HG03571 (cell line): ENCODE data around the gene VASN.
"Not testable (repeated sequence)": the region's sequence is repeated elsewhere in the genome, so short reads cannot be mapped to it uniquely, and the experiment has no call there.

Experiments used
- ATAC-seq: cut with Tn5 transposase; IDR thresholded peaks from one replicate; pipeline ENCODE4 v1.9.1; 2021; ENCODE audit not compliant: unreplicated experiment

VASN gene

DNA sequence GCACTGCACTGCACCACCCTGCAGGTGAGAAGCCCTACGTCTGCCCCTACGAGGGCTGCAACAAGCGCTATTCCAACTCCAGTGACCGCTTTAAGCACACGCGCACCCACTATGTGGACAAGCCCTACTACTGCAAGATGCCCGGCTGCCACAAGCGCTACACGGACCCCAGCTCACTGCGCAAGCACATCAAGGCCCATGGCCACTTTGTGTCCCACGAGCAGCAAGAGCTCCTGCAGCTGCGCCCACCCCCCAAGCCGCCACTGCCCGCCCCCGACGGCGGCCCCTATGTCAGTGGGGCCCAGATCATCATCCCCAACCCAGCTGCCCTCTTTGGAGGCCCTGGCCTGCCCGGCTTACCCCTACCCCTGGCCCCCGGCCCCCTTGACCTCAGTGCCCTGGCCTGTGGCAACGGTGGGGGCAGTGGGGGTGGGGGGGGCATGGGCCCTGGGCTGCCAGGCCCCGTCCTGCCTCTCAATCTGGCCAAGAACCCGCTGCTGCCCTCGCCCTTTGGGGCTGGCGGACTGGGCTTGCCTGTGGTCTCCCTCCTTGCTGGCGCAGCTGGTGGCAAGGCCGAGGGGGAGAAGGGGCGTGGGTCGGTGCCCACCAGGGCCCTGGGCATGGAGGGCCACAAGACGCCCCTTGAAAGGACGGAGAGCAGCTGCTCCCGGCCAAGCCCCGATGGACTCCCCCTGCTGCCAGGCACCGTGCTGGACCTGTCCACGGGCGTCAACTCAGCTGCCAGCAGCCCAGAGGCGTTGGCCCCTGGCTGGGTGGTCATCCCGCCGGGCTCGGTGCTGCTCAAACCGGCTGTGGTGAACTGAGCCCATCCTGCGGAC is 34.7 kb upstream of the VASN start:
- no peak for ATAC-seq

DNA sequence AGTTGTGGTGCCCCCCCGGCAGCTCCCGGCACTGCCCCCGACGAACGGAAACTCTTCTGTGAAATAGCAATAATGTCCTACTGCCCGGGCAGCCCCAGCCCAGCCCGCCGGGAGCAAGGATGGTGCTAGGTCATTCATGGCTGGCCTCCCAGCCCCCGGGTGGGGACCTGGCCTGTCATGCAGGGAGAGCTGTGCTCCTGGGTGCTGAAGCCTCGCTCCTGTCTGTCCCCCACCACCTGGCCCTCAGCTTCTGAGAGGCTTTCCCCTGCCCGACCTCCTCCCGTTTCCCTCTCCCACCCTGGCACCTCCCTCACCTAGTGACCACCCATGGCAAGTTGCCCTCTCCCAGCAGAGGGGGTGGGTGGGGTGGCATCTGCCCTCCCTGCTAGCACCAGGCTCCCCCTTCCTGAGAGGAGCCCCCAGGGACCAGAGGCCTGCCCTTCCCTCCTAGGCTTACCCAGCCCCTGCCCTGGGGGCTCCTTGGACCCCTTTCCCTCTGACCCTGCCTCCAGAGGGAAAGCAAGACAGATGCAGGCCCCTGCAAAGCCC is 34.0 kb upstream of the VASN start:
- ATAC-seq: no peak

DNA sequence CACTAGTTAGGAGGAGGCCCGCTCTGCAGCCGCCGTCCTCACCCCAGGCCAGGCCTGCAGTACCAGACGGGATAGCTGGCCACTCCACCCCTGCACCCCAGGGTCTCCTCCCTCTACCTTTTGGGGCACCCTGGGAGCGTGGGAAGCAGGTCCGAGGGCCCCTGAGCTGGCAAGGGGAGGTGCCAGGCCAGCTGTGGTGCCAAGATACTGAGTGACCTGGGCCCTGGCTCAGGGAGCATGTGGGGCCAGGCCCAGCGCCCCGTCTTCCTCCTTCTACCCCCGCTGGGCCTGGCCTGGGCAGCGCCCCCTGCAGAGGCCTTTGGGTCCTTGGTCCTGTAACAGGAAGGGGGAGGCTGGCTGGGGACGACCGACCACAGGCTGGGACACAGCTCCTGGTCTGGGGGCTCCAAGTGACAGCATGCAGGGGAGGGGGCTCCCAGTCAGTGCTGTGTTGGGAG is 33.5 kb upstream of the VASN start:
- ATAC-seq: no peak

DNA sequence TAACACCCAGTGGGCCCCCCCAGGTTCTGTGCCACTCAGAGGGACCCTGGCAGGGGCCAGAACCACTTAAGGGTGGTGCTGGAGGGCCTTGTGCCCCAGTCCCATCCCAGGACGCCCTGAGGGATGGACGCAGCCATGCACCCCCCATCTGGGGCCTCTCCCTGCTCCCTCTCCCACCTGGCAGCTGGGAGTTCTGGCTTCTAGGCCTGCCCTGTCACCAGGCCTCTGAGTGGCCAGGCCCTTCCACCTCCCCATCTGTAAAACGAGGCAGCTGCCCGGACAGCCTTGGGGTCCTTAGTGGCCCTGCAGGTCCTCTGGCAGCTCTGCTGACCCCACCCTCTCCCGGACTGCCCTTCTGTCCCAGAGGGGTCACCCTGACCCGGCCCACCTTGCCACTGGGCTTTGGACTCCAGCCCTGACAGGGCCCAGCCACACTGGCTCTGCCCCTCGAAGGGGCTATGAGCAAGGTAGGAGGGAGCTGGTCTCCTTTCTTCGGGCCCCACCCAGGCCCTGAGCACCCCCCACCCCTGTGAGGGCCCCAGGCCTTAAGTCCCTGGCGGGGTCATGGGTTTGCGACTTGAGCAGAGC is 32.8 kb upstream of the VASN start:
- ATAC-seq: no peak

DNA sequence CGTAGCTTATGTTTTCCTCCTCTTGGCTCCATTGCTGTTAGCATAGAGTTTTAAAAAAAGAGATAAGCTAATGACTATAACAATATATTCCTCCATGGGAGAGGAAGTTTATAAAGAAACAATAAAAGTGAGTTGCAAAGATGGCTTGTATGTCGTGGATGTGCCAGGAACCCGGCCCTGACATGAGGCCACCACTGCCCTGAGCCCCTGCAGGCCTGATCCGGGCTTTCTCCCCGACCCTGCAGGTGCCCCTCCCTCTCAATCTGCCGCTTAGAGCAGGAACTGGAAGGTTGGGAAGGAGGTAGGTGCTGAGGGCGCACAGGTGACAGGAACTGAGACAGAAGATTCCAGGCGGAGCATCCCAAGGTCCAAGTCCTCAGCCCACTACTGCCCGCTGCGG is 32.2 kb upstream of the VASN start:
- no peak for ATAC-seq

DNA sequence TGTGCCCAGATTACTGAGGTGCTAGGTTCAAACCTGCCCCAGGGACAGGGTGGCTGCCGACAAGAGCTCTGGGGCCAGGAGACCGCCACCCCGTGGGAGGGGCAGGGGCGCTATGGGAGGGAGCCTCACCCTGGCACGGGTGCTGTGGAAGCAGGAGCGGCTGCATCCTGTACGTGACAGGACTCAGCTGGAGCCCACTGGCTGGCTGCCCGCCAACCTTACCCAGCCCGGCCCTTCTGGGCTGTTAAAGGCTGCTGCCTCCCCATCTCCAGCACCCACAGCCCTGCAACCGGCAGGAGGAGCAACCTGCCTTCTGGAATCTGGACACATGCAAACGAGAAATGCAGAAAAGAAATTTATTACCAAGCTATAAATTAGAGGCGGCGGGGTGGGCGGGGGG is 31.7 kb upstream of the VASN start:
- ATAC-seq: no peak

DNA sequence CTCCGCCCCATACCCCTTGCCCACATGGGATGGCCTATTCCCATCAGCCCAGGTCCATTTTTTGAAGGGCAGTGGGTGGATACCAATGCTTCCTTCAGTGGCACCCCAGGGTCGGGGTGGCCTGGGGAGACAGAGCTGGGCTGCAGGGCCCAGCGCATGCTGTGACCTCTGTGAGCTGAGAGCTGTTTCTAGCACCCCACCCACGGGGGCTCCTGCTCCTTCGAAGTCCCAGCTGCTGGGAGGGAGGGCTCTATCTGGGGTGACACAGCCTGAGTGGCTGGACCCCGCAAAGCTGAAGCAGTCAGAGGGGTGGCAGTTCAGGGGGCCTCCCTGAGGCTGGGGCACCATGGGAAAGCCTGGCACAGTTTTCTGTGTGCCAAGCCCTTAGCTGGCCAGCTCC is 31.2 kb upstream of the VASN start:
- ATAC-seq: no peak

DNA sequence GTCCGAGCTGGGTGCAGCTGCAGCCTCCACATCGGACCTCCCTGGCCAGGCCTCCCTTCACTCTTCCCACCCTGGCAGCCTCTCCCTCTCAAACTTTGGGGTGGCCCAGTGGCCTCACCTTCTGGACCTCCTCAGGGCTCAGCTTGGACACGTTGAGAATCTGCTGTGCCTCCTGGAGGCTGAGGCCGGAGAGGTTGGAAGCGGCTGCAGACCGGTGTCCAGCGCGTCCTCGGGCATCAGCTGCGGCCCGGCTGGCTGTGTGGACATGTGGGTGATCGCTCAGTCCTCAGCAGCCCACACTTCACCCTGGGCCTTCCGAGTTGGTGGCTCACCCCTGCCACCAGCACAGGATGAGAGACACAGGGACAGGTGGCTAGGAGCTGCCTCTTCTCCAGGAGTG is 30.4 kb upstream of the VASN start:
- ATAC-seq: no peak

DNA sequence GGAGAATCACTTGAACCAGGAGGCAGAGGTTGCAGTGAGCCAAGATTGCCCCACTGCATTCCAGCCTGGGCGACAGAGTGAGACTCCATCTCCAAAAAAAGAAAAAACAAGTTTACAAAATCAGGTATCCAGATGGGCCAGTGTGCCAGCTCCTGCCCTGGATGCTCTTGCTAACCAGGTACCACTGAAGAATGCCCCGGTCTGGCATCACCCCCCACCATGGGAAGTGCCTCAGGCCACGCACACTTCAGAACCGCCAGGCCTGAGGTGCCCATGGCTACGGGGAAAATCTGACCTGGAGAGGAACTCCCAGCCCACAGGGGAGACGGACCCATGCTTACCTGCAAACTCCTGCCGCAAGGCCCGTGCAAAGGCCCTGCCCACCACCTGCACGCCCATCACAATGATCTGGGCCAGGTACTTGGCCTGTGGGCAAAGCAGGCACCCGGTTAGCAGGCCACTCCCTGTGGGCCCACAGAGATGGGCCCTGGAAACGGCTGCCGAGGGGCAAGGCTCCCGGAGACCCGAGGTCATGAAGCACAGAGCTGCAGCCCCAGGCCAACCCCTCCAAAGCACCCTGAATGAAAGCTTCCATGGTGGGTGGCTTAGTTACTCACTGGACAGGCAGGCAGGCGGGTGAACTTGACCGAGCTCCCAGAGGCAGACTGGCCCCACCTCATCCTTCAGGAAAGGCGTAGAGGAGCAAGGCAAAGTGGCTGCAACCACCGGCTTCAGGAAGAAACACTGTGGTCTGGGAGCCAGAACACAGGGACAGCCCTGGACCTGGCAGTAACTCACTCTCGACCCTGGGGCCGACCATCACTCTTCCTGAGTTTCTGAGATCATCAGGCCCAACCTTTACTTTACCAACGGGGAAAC is 28.5 kb upstream of the VASN start:
- ATAC-seq: no peak

DNA sequence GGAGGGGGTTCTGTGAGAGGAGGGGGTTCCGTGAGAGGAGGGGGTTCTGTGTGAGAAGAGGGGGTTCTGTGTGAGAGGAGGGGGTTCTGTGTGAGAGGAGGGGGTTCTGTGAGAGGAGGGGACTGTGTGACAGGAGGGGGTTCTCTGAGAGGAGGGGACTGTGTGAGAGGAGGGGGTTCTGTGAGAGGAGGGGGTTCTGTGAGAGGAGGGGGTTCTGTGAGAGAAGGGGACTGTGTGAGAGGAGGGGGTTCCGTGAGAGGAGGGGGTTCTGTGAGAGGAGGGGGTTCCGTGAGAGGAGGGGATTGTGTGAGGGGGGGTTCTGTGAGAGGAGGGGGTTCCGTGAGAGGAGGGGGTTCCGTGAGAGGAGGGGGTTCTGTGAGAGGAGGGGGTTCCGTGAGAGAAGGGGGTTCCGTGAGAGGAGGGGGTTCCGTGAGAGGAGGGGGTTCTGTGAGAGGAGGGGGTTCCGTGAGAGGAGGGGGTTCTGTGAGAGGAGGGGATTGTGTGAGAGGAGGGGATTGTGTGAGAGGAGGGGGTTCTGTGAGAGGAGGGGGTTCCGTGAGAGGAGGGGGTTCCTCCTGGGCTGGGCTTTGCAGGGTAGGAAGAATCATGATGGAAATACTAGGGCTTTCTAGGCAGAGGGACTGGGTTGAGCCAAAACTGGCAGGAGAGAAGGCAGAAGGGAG is 27.2 kb upstream of the VASN start:
- not testable (repeated sequence) for ATAC-seq

DNA sequence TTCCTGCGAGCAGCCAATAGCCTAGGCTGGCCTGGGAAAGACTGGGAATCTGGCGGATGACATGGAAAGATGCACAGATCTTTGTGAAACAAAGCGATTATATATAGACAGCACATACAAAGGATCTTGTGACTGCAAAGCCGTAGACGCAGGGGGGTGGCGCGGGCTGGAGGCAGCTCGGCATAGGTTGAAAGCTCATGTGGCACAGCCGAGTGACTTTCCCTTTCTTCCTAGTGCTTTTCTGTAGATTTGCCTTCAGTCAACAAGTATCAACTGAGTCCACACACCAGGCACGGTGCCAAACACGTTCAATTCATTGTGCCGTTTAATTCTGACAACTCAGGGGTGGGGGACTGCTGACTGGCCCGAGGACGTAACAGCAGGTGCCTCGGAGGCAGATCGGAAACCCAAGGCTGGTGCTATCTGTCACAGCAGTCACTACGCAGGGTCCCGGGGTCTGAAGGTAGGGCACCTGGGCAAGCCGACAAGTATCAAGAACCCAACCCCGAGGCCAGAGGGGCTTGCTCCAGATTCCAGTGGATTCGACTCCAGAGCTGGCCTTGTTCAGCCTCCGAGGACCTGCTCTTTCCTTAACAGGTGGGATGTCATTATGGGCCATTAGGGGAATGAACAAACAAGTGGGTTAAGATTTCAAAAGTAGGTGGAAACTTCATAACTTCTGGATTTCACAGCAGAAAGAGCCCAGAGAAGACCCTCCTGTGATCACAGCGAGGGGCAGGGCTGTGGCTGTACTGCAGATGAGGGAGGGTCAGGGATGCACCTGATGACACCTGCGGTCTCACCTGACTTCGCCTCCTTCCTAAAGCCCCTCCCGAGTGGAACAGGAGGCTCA is 26.4 kb upstream of the VASN start:
- ATAC-seq: no peak

DNA sequence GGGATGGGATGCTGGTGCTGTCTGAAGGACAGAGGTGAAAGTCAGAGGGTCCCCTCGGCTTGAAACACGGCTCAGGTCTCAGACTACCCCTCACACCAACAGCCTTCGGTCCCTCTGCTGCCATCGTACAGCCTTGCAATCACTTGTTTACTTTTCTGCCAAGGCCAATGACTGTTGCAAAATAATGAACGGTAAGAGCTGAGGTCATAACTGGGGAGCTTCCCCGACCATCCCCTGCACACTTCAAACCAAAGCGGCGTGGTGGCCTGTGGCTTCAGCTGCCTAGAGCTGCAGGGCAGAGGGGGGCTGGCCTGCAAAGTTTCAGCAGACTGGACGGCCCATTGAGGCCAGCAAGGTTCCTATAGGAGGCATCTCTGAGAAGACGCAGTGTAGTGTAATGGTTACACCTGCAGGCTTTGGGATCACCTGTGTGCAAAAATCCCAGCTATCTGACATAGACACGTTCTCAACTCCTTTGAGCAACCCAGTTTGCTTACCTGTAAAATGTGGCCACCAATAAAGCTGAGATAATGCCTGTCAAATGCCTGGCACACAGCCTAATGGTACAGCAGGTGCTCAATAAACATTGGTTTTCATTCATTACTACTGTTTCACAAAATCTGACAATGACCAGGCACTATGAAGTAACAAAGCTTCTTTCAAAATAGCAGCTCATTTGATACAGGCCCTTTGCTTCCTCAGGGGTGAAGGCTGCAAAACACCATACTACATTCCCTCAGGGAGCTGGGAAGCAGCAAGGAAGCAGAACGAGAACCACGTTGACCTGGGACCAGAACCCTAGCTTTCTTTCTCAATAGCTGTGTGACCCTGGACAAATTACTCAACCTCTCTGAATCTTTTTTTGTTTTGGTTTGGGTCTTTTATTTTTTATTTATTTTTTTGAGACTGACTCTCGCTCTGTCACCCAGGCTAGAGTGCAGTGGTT is 25.5 kb upstream of the VASN start:
- ATAC-seq: no peak

DNA sequence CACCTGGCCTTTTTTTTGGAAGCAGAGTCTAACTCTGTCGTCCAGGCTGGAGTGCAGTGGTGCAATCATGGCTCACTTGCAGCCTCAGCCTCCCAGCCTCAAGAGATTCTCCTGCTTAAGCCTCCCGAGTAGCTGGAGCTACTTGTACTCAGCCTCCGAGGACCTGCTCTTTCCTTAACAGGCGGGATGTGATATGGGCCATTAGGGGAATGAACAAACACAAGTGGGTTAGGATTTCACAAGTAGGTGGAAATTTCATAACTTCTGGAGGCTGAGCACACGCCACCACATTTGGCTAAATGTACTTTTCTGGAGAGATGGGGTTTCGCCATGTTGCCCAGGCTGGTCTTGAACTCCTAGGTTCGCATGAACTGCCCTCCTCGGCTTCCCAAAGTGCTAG is 24.6 kb upstream of the VASN start:
- ATAC-seq: no peak

DNA sequence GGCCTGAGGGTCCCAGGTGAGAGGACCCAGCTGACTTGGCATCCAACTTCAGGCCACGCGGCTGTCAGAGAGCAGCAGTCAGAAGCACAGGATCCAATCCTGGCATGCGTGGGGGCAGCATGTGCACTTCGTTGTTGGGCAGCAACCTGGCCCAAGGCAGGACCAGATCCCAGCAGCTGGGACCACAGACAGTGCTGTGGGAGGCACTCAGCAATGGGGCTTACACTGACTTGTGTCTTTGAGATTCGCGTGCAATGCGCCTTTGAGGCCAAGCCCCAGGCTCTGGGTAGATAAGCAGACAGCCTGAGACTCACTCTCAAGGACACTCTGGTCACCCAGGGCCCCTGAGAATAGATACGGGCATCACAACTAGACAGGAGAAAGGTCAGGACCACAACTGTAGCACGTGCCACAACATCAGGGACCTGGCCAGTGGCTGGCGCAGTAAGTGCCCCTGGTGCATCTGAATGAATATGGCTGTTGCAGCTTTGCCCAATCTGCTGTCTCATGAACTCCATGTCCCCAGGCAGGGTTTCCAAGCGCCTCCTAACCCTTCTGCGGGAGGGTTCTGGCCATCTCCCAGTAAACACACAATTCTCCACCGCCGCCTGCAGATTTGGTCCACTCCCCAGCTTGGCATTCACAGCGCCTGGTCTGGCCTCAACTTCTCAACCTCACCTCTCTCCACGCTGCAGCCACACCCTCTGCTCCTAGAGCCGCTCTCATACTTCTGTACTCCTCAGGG is 23.7 kb upstream of the VASN start:
- ATAC-seq: no peak

DNA sequence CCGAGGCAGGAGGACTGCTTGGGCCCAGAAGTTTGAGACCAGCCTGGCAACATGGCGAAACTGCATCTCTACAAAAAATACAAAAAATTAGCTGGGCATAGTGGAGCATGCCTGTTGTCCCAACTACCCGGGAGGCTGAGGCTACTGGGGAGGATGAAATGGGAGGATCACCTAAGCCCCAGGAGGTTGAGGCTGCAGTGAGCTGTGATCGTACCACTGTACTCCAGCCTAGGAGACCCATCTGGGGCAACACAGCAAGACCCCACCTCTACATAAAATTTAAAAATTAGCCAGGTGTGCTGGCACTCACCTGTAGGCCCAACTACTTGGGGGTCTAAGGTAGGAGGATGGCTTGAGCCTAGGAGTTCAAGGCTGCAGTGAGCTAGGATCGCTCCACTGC is 22.3 kb upstream of the VASN start:
- no peak for ATAC-seq

DNA sequence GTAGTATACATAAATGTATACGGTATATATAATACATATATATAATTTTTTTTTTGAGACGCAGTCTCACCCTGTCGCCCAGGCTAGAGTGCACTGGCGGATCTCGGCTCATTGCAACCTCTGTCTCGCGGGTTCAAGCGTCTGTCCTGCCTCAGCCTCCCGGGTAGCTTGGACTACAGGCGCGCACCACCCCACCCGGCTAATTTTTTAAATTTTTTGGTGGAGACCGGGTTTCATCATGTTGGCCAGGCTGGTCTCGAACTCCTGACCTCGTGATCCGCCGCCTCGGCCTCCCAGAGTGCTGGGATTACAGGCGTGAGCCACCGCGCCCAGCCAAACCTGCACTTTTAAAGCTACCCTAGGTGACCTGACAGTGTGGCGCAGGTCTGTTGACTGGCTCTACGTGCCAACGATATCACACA is 21.3 kb upstream of the VASN start:
- peak; percentile 4 for ATAC-seq

DNA sequence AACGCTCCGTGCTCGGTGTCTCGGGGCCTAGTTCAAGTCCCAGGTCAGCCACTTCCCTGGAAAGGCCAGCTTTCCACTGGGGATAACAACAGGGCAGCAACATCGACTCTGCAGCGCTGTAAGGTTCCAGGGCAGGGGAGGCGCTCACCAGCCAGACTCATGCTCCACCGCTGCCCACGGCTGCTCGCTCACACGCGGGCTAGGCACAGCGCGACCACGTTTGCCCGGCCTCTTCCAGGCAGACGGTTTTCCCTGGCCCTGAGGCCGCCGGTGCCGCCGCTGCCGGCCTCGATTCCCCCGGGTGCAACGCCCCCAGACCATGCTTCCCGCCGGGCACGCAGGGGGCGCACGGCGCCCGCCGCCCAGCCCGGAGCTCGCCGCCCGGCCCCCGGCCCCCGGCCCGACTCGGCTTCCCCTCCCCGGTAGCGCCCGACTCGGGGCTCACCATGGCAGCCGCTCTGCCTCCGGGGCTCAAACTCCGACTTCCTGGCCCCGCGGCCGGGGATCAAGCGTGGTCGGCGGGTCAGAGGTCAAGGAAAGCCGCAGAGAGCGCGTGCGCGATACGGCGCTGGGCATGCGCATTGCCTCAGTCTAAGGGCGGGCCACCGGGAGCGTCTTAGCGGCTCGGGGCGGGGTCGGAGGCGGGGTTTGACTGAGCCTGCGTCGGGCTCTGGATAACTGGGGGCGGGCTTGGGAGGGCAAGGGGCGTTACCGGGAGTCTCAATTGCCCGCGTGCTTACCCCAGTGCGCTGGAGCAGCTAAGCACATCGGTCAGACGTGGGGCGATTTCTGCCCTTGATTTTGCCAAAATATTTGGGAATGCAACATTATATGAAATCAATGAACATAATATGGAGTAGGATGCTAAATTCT is 20.6 kb upstream of the VASN start, which contains the start of gene PAM16:
Gene PAM16 (minus strand): TSS at position 535 of the 873 bp plus-strand sequence. CDS start 87 bp downstream, at position 448.
- peak; percentile 76 for ATAC-seq
